Activated CD4-positive, alpha-beta T cell treated with anti-CD3 and anti-CD28 coated beads for 24 hours (primary cell): ENCODE measurements around the gene GDI1.

Source experiments
- DNase-seq, 2 donors: peaks; one replicate each; pipeline ENCODE4 v3.0.0-alpha.2; 2020; ENCODE audit warnings: low read depth in 2 of 2

GDI1 gene

GRCh38 chrX:154481911-154482601 lies 45.1 kb downstream of the GDI1 start:
- no peak for DNase-seq

GRCh38 chrX:154482786-154483185 lies 45.8 kb downstream of the GDI1 start:
- DNase-seq, result no peak

- no peak for DNase-seq
Observed at GRCh38 chrX:154483325-154483724, 46.4 kb downstream of the GDI1 start.

GRCh38 chrX:154484255-154485149 lies 47.5 kb downstream of the GDI1 start:
- no peak for DNase-seq

- DNase-seq, result no peak
Observed at GRCh38 chrX:154485150-154486051, 48.4 kb downstream of the GDI1 start.

- no peak for DNase-seq
Observed at GRCh38 chrX:154486052-154486395, 49.1 kb downstream of the GDI1 start.

- peak; percentile 27 to 47 for DNase-seq
Observed at GRCh38 chrX:154486396-154487207, 49.6 kb downstream of the GDI1 start, which contains the start of gene UBL4A. UBL4A (minus strand) TSS chrX:154486615; CDS start chrX:154486584, 31 bp downstream.

GRCh38 chrX:154487518-154488290 lies 50.8 kb downstream of the GDI1 start:
- no peak for DNase-seq

- no peak for DNase-seq
Observed at GRCh38 chrX:154488336-154489075, 51.6 kb downstream of the GDI1 start.

- DNase-seq, result no peak
Observed at GRCh38 chrX:154489182-154489581, 52.2 kb downstream of the GDI1 start.

GRCh38 chrX:154490021-154490413 lies 53.1 kb downstream of the GDI1 start:
- no peak for DNase-seq

GRCh38 chrX:154490414-154491083 lies 53.6 kb downstream of the GDI1 start, which contains the start of gene SLC10A3:
SLC10A3 (minus strand) TSS chrX:154490629; CDS start chrX:154488940, 1,689 bp downstream.
- DNase-seq, result peak; percentile 71 to 81
